GM10847 (cell line): ENCODE data around the gene ARHGEF19.

ENCODE experiments used
- POLR2A ChIP-seq: IDR thresholded peaks from 2 replicates; pipeline ENCODE4 v1.6.1; 2011; ENCODE audit not compliant: insufficient read length; ENCODE audit errors: extremely low read depth

ARHGEF19 gene

DNA sequence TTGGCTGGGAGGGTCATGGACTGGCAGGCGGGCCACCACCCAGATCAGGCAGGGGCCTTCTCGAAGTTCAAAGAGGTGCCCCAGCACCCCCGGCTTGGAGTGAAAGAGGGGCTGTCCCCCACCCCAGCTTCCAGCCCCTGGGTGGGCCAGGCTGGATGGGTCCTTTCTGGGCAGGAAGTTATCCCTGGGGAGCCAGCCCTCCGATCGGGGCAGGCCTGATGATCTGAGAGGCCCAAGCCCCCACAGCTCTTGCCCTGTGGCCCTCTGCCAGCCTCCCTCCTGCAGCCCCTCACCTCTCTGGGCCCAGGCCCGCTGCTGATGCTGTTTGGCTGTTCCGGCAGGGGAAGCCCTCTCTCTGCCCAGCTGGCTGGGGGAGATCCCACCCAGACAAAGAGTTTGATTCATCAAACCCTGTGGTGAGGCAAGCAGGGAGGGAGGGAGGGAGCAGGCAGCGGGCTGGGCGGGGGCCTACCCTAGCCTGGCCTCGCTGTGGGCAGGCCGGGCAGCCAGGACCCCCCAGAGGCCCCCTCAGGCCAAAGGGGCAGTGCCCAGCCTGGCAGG is 2.5 kb downstream of the ARHGEF19 start:
- TF ChIP-seq POLR2A = no peak

- no peak for TF ChIP-seq POLR2A
Observed at GRCh38 chr1:16209132-16209846, 3.2 kb downstream of the ARHGEF19 start.

GRCh38 chr1:16208270-16208987 is 4.0 kb downstream of the ARHGEF19 start:
- TF ChIP-seq POLR2A = no peak

- no peak for TF ChIP-seq POLR2A
Observed at GRCh38 chr1:16207318-16208269, 4.9 kb downstream of the ARHGEF19 start.

DNA sequence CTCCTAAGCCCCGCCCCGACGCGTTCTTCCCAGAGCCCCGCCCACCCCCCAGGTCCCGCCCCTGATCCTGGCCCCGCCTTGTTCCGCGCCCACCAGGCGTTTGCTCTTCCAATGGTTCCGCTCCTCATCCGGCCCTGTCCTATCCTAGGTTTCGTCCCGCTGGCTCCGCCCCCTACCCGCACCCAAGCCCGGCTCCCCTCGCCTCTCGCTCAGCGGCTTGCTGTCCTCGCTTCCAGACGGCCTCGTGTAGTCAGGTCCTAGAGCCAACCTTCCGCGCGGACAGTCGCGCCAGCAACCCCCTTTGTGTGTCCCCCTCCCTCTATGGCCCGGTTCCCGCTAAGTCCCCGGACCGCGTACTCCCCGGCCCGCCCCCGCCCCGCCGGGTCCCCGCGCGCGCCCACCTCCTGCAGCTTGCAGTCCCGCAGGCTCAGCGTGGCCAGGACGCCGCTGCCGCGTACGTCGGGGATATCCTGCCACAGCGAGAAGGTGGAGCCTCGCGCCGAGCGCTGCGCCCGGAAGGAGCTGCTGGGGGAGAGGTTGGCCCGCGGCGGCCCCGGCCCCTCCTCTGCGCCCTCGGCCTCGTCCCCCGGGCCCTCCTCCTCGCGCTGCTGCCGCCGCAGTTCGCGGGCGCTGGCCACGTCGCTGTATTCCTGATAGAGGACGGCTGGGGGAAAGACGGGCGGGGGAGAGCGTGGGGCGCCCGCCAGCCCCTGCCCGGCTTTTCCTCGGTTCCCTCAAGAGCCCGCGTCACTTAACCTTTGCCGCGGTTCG is 5.7 kb downstream of the ARHGEF19 start:
- TF ChIP-seq POLR2A = peak; percentile 47

- TF ChIP-seq POLR2A = no peak
Observed at GRCh38 chr1:16205891-16206546, 6.4 kb downstream of the ARHGEF19 start.

- TF ChIP-seq POLR2A = no peak
Observed at GRCh38 chr1:16205334-16205671, 7.1 kb downstream of the ARHGEF19 start.

- TF ChIP-seq POLR2A = no peak
Observed at GRCh38 chr1:16204634-16205333, 7.7 kb downstream of the ARHGEF19 start.

DNA sequence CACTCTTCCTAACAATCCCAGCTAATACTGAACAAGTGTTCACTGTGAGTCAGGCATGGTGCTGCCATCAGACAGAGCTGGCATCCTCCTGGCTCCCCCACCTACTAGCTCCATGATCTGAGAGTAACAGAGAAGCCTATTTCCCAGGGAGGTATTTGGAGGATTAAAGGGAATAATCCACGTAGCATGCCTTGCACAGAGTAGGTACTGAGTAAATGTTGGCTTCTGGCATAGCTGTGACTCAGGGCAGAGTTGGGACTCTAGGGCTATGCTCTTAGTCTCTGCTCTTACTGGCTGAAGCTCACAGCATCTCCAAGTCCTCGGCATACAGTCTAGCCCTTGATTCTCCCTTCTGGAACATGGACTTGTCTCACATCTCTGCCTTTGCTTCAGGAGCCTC is 8.2 kb downstream of the ARHGEF19 start:
- no peak for TF ChIP-seq POLR2A

DNA sequence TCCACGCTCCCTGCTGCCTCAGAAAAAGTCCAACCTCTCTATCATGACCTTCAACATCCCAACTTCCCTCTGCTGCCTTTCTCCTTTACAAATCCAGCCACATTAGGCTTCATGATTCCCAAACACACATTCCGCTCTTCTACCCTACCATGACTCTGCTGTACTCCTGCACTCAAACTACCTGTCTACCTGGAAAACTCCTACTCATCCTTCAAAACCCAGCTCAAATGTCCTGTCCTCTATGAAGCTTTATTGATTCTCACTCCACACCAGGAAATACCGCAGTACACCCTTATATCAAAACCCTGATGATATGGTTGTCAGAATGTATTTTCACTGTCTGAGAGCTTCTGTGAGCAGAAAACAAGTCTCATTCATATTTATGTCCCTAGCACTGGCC is 8.9 kb downstream of the ARHGEF19 start:
- TF ChIP-seq POLR2A = no peak

DNA sequence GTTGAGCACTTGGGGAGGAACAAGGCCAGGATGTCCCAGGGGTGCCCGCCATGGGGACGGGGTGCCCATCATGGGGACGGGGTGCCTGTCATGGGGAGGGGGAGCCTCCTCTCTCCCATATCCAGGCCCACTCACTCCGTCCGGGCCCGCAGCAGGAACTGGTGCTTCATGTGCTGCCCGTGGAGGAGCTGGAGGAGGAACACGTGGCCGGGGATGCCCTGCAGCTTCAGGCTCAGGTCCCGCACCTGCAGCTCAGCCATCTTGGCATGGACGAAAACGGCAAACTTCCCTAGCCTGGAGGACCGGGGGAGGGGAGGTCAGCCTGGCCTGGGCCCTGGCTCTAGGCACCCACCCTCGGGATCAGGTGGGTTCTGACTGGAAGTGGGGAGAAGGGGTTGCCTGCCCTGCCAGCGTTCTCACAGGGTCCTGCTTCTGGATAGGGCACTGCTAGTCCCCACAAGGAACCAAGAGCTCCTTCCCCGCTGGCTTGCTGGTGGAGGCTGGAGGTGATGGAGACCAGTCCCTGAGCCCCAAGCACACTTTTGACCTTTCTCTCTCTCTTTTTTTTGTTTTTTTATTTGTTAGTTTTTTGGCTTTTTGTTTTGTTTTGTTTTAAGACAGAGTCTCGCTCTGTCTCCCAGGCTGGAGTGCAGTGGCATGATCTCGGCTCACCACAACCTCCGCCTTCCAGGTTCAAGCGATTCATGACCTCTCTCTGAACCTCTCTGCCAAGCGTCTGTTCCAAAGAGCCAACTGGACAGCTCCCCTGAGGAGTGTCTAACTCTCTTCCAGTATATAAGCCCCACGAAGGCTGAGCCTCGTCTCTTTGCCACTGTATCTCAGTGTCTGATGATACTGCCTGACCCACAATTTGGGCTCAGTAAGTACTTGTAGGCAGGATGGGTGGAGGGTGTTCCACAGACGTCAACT is 9.9 kb downstream of the ARHGEF19 start:
- TF ChIP-seq POLR2A = no peak

- TF ChIP-seq POLR2A = no peak
Observed at GRCh38 chr1:16199700-16200099, 12.8 kb downstream of the ARHGEF19 start.

DNA sequence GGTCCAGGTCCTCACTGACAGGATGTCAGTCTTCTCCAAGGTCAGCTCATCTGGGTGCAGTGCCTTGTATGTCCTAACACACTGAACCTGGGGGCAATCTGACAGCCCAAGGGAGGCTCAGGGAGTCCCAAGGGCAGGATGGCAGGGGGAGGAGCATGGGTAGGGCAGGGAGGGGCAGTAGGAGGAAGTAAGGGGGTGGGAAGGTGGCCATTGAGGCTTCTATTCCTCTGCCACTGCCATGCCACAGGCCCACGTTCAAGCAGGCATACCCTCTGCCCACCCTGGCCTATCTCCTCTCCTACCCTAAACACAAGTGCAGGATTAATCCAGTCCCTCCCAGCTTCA is 13.3 kb downstream of the ARHGEF19 start:
- TF ChIP-seq POLR2A = no peak
